Measurements from ENCODE around the gene C2. TPM values are rescaled to one million over a fixed set of nuclear protein-coding genes. Genes with fewer than 3 reads are reported as not detected.

Gene C2
- polyA plus RNA-seq, 1 of the 3 experiments (the other 2 are of a cell fraction), result 0.43 TPM

DNA sequence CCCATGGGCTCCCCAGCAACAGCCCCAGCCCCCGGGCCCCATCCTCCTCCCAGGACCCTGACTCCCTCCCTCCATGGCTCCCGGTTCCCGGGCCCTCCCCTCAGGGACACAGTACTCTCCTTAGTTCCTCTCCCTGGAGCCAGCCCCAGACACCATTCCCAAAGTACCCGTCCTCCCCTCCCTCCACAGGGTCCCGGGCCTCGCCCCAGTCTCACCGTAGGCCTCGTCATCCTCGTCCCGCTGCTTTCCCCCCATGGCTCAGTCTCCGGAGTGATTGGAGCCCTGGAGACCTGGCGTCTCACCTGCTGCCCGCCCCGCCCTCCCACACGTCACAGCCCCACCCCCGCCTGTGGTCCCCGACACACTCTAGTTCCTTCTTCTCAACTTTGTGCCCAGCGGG, 48.8 kb upstream of the C2 start, which contains the start of gene SLC44A4:
TSS of gene SLC44A4 (minus strand) at position 272 of the 400 bp plus-strand sequence. CDS start at position 255, 17 bp downstream.
- Histone ChIP-seq H3K4me1 (ENCODE audit: control insufficient read depth in 1 of 2, insufficient read depth in 2 of 2, low read depth in 1 of 2, low read length in 1 of 2) (no peaks in the 10 kb centered on the region), H3K9me2 (no peaks in the 10 kb centered on the region), H3K4me2 (no peak within 1 kb of the TSS), H4K20me1 (ENCODE audit: insufficient read depth) (no peaks in the 10 kb centered on the region), H3K36me3 (replicated peaks in 1 of 2; ENCODE audit: control insufficient read depth in 1 of 2, insufficient read depth in 2 of 2, low read length in 1 of 2) (peaks cover 0 to 35% of the 10 kb centered on the region in 2 experiments), H3K27me3 (ENCODE audit: insufficient read depth) (no peaks in the 10 kb centered on the region), H3K27ac (ENCODE audit: low read depth in 2 of 2, low read length in 1 of 2) (no peak within 1 kb of the TSS), H3K9ac (no peak within 1 kb of the TSS), H3K4me3 (ENCODE audit: low read depth in 2 of 2, low read length in 1 of 2) (no peak within 1 kb of the TSS), H3K79me2 (ENCODE audit: insufficient read depth) (no peaks in the 10 kb centered on the region), H2AFZ (ENCODE audit: low read depth) (no peak within 1 kb of the TSS), H3F3A (replicated peaks; ENCODE audit: insufficient read depth) (peaks cover 5% of the 10 kb centered on the region), H3K9me3 (no peaks in the 10 kb centered on the region)
- 86% methylated on average over 17 of the region's 18 CpGs for WGBS (ENCODE audit: low lambda C conversion rate)
- ChIA-PET POLR2A (no interaction called here), CTCF (no interaction called here)
- TF ChIP-seq FOXJ3 (CRISPR knock-in tag; IDR thresholded peaks at IDR 0.05) (no peak), NFIC (IDR thresholded peaks at IDR 0.05; ENCODE audit: borderline replicate concordance) (no peak), EP300 (IDR thresholded peaks at IDR 0.05; ENCODE audit: borderline replicate concordance in 1 of 2, low read depth in 1 of 2, low read length in 1 of 2) (no peak), NRF1 (IDR thresholded peaks at IDR 0.05; ENCODE audit: low read depth, low read length) (no peak), GABPA (IDR thresholded peaks at IDR 0.05; ENCODE audit: low read depth) (no peak)
- peak; percentile 31 for DNase-seq

DNA sequence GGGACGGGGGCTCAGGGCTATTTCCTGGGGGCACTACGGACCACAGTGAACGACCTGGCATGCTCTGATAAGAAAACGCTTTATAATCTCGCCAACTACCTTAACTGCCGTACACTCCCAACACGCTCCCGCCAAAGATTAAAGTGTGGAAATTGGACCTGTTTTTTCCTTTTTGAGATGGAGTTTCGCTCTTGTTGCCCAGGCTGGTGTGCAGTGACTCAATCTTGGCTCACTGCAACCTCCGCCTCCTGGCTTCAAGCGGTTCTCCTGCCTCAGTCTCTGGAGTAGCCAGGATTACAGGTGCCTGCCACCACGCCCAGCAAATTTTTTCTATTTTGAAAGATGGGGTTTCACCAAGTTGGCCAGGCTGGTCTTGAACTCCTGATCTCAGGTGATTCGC, 48.4 kb upstream of the C2 start:
- no peak overlapping the region for H3K27ac ChIP-seq (ENCODE audit: low read depth in 2 of 2, low read length in 1 of 2)
- WGBS (ENCODE audit: low lambda C conversion rate), result 93% methylated on average over 13 of the region's 13 CpGs
- POLR2A ChIA-PET, result no interaction called here
- no peaks in the 10 kb centered on the region for H3K9me3 ChIP-seq
- CTCF ChIA-PET, result no interaction called here
- H4K20me1 ChIP-seq (ENCODE audit: insufficient read depth), result no peaks in the 10 kb centered on the region
- H3K9me2 ChIP-seq, result no peaks in the 10 kb centered on the region
- H3F3A ChIP-seq (replicated peaks; ENCODE audit: insufficient read depth), result peaks cover 5% of the 10 kb centered on the region
- DNase-seq, result no peak
- TF ChIP-seq GATA2 (CRISPR knock-in tag; IDR thresholded peaks at IDR 0.05), result no peak
- no peak for TF ChIP-seq GABPA (IDR thresholded peaks at IDR 0.05; ENCODE audit: low read depth)
- TF ChIP-seq ELF1 (IDR thresholded peaks at IDR 0.05), result no peak
- TF ChIP-seq CHD2 (IDR thresholded peaks at IDR 0.05; ENCODE audit: low read length, partially characterized antibody), result no peak
- TF ChIP-seq MEF2A (IDR thresholded peaks at IDR 0.05; ENCODE audit: borderline replicate concordance, low read depth), result no peak
- TF ChIP-seq, protein P1, sequence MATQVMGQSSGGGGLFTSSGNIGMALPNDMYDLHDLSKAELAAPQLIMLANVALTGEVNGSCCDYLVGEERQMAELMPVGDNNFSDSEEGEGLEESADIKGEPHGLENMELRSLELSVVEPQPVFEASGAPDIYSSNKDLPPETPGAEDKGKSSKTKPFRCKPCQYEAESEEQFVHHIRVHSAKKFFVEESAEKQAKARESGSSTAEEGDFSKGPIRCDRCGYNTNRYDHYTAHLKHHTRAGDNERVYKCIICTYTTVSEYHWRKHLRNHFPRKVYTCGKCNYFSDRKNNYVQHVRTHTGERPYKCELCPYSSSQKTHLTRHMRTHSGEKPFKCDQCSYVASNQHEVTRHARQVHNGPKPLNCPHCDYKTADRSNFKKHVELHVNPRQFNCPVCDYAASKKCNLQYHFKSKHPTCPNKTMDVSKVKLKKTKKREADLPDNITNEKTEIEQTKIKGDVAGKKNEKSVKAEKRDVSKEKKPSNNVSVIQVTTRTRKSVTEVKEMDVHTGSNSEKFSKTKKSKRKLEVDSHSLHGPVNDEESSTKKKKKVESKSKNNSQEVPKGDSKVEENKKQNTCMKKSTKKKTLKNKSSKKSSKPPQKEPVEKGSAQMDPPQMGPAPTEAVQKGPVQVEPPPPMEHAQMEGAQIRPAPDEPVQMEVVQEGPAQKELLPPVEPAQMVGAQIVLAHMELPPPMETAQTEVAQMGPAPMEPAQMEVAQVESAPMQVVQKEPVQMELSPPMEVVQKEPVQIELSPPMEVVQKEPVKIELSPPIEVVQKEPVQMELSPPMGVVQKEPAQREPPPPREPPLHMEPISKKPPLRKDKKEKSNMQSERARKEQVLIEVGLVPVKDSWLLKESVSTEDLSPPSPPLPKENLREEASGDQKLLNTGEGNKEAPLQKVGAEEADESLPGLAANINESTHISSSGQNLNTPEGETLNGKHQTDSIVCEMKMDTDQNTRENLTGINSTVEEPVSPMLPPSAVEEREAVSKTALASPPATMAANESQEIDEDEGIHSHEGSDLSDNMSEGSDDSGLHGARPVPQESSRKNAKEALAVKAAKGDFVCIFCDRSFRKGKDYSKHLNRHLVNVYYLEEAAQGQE (IDR thresholded peaks at IDR 0.05; ENCODE audit: low read depth, low read length), result no peak
- no peak for TF ChIP-seq POLR2AphosphoS5 (IDR thresholded peaks at IDR 0.05; ENCODE audit: low read depth, low read length)
- TF ChIP-seq MXI1 (IDR thresholded peaks at IDR 0.05; ENCODE audit: low read depth, low read length), result no peak
- TF ChIP-seq RAD21 (IDR thresholded peaks at IDR 0.05; ENCODE audit: low read length), result no peak
- TF ChIP-seq TAF1 (IDR thresholded peaks at IDR 0.05; ENCODE audit: borderline replicate concordance, low read depth, low read length), result no peak
- TF ChIP-seq SIN3A (IDR thresholded peaks at IDR 0.05; ENCODE audit: borderline replicate concordance, low read depth, low read length), result no peak
- no peak for TF ChIP-seq RXRA (IDR thresholded peaks at IDR 0.05; ENCODE audit: borderline replicate concordance, low read depth)
- no peak for TF ChIP-seq RCOR1 (IDR thresholded peaks at IDR 0.05; ENCODE audit: low read length)
- no peak for TF ChIP-seq SMC3 (IDR thresholded peaks at IDR 0.05; ENCODE audit: low read depth, low read length)
- no peak for TF ChIP-seq JUND (IDR thresholded peaks at IDR 0.05)
- TF ChIP-seq, protein P2, sequence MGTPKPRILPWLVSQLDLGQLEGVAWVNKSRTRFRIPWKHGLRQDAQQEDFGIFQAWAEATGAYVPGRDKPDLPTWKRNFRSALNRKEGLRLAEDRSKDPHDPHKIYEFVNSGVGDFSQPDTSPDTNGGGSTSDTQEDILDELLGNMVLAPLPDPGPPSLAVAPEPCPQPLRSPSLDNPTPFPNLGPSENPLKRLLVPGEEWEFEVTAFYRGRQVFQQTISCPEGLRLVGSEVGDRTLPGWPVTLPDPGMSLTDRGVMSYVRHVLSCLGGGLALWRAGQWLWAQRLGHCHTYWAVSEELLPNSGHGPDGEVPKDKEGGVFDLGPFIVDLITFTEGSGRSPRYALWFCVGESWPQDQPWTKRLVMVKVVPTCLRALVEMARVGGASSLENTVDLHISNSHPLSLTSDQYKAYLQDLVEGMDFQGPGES (IDR thresholded peaks at IDR 0.05; ENCODE audit: low read depth, low read length), result no peak
- no peak for TF ChIP-seq TCF12 (IDR thresholded peaks at IDR 0.05)
- H3K79me2 ChIP-seq (ENCODE audit: insufficient read depth), result no peaks in the 10 kb centered on the region
- no peaks in the 10 kb centered on the region for H3K4me1 ChIP-seq (ENCODE audit: control insufficient read depth in 1 of 2, insufficient read depth in 2 of 2, low read depth in 1 of 2, low read length in 1 of 2)
- H3K36me3 ChIP-seq (replicated peaks in 1 of 2; ENCODE audit: control insufficient read depth in 1 of 2, insufficient read depth in 2 of 2, low read length in 1 of 2), result peaks cover 0 to 39% of the 10 kb centered on the region in 2 experiments
- no peak overlapping the region for H3K9ac ChIP-seq
- no peaks in the 10 kb centered on the region for H3K27me3 ChIP-seq (ENCODE audit: insufficient read depth)
- no peak overlapping the region for H3K4me2 ChIP-seq
- H2AFZ ChIP-seq (ENCODE audit: low read depth), result no peak overlapping the region
- no peak overlapping the region for H3K4me3 ChIP-seq (ENCODE audit: low read depth in 2 of 2, low read length in 1 of 2)

Data from SK-N-SH (cell line).